Adipocyte (in vitro differentiated cells): ENCODE data around the gene FAM117A.

Experiments
- DNase-seq: peaks from one replicate; pipeline ENCODE4 v3.0.0-alpha.2; 2015; ENCODE audit warnings: low read depth
- H3K27me3 ChIP-seq: replicated peaks from 2 replicates; pipeline ENCODE4 v1.7.0; 2013; ENCODE audit warnings: mild to moderate bottlenecking, low read length, moderate library complexity; ENCODE audit not compliant: control insufficient read depth, insufficient read depth
- H3K36me3 ChIP-seq: 2 replicates; pipeline ENCODE4 v1.7.0; 2013; ENCODE audit warnings: low read length, mild to moderate bottlenecking, moderate library complexity; ENCODE audit not compliant: control insufficient read depth, insufficient read depth, severe bottlenecking
- H3K4me1 ChIP-seq: 2 replicates; pipeline ENCODE4 v1.7.0; 2013; ENCODE audit warnings: mild to moderate bottlenecking, low read length, moderate library complexity; ENCODE audit not compliant: control insufficient read depth, insufficient read depth
- H3K4me3 ChIP-seq: 2 replicates; pipeline ENCODE4 v1.7.0; 2013; ENCODE audit warnings: mild to moderate bottlenecking, low read length, moderate library complexity
- H3K9ac ChIP-seq: 2 replicates; pipeline ENCODE4 v1.7.0; 2013; ENCODE audit warnings: mild to moderate bottlenecking, low read length, moderate library complexity
- H3K9me3 ChIP-seq: 2 replicates; pipeline ENCODE4 v1.7.0; 2013; ENCODE audit warnings: mild to moderate bottlenecking, low read length, moderate library complexity; ENCODE audit not compliant: control insufficient read depth

Gene FAM117A

DNA sequence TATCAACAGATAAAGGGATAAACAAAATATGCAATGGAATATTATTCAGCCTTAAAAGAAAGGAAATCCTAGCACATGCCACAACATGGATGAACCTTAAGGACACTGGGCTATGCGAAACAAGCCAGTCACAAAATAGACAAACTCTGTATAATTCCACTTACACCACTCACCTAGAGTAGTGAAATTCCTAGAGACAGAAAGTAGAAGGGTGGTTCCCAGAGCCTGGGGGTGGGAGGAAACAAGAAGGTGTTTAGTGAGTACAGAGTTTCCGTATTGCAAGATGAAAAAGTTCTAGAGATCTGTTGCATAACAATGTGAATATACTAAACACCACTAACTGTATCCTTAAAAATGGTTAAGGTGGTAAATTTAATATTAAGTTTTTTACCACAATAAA is 96.1 kb downstream of the FAM117A start:
- no peaks in the 10 kb centered on the region for H3K27me3 ChIP-seq
- no peak overlapping the region for H3K9ac ChIP-seq
- DNase-seq, result no peak
- peaks cover 11% of the 10 kb centered on the region for H3K4me1 ChIP-seq
- no peaks in the 10 kb centered on the region for H3K9me3 ChIP-seq
- H3K36me3 ChIP-seq, result peaks cover 4% of the 10 kb centered on the region
- H3K4me3 ChIP-seq, result no peak overlapping the region

DNA sequence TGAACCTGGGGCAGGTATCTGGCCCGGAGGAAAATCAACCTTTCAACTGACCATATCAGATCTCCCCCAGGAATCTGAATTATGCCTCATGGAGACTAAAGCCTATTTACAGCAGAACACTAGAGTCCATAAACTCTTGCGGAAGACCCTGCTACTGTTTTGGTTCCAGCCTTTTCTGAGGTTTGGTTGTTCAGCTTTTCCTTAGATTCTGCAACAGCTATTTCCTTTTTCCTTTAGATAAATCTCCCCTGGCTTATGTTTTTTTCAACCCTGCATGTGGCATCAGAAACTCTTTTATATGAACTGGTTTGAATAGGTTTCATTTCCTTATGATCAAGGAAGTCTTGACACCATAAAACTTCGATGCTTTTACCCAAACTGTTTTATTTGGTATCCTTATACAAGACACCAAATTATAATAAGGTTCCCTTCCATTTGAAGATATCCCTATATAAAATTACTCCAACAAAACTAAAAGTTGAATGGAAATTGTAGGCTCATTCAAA is 99.2 kb downstream of the FAM117A start:
- H3K36me3 ChIP-seq, result peaks cover 4% of the 10 kb centered on the region
- H3K4me3 ChIP-seq, result no peak overlapping the region
- H3K4me1 ChIP-seq, result peaks cover 1% of the 10 kb centered on the region
- no peaks in the 10 kb centered on the region for H3K9me3 ChIP-seq
- H3K27me3 ChIP-seq, result no peaks in the 10 kb centered on the region
- H3K9ac ChIP-seq, result no peak overlapping the region
- no peak for DNase-seq
